EH (cell line): ENCODE measurements around the gene LRIG3.
"Not testable (repeated sequence)": the region's sequence is repeated elsewhere in the genome, so short reads cannot be mapped to it uniquely, and the experiment has no call there.

Source experiments
- DNase-seq: peaks from one replicate; pipeline ENCODE4 v3.0.0-alpha.2; 2015; ENCODE audit warnings: low read depth

LRIG3 gene

GRCh38 chr12:58901664-58902063, 18.6 kb downstream of the LRIG3 start:
- DNase-seq: no peak

GRCh38 chr12:58897969-58898368, 22.3 kb downstream of the LRIG3 start:
- no peak for DNase-seq

- no peak for DNase-seq
These were observed 24.0 kb downstream of the LRIG3 start for GRCh38 chr12:58896278-58896677.

- peak; percentile 8 for DNase-seq
These were observed 25.3 kb downstream of the LRIG3 start for GRCh38 chr12:58895053-58895452.

- no peak for DNase-seq
These were observed 26.3 kb downstream of the LRIG3 start for GRCh38 chr12:58894040-58894439.

GRCh38 chr12:58893495-58893894, 26.8 kb downstream of the LRIG3 start:
- peak; percentile 48 for DNase-seq

GRCh38 chr12:58889557-58889956, 30.7 kb downstream of the LRIG3 start:
- no peak for DNase-seq

GRCh38 chr12:58888131-58888783, 32.0 kb downstream of the LRIG3 start:
- peak; percentile 36 for DNase-seq

GRCh38 chr12:58887068-58887467, 33.2 kb downstream of the LRIG3 start:
- DNase-seq: no peak

- DNase-seq: no peak
These were observed 33.8 kb downstream of the LRIG3 start for GRCh38 chr12:58886474-58886873.

- no peak for DNase-seq
These were observed 35.4 kb downstream of the LRIG3 start for GRCh38 chr12:58884916-58885315.

GRCh38 chr12:58883576-58884334, 36.5 kb downstream of the LRIG3 start:
- no peak for DNase-seq

- no peak for DNase-seq
These were observed 37.5 kb downstream of the LRIG3 start for GRCh38 chr12:58882826-58883225.

GRCh38 chr12:58881816-58882215, 38.5 kb downstream of the LRIG3 start:
- no peak for DNase-seq

GRCh38 chr12:58880639-58881038, 39.7 kb downstream of the LRIG3 start:
- no peak for DNase-seq

GRCh38 chr12:58877243-58877743, 43.0 kb downstream of the LRIG3 start:
- peak; percentile 80 for DNase-seq

- DNase-seq: no peak
These were observed 46.8 kb downstream of the LRIG3 start for GRCh38 chr12:58873496-58873895.

- peak; percentile 55 for DNase-seq
These were observed 48.7 kb downstream of the LRIG3 start for GRCh38 chr12:58871556-58871955.

- DNase-seq: no peak
These were observed 49.7 kb downstream of the LRIG3 start for GRCh38 chr12:58870595-58870994.

- no peak for DNase-seq
These were observed 59.5 kb downstream of the LRIG3 start for GRCh38 chr12:58860788-58861240.

GRCh38 chr12:58860056-58860787, 60.1 kb downstream of the LRIG3 start:
- no peak for DNase-seq

GRCh38 chr12:58858030-58858429, 62.3 kb downstream of the LRIG3 start:
- no peak for DNase-seq

GRCh38 chr12:58857206-58857605, 63.1 kb downstream of the LRIG3 start:
- DNase-seq: not testable (repeated sequence)
